ENCODE measurements around the gene SYT9.

SYT9 gene

DNA sequence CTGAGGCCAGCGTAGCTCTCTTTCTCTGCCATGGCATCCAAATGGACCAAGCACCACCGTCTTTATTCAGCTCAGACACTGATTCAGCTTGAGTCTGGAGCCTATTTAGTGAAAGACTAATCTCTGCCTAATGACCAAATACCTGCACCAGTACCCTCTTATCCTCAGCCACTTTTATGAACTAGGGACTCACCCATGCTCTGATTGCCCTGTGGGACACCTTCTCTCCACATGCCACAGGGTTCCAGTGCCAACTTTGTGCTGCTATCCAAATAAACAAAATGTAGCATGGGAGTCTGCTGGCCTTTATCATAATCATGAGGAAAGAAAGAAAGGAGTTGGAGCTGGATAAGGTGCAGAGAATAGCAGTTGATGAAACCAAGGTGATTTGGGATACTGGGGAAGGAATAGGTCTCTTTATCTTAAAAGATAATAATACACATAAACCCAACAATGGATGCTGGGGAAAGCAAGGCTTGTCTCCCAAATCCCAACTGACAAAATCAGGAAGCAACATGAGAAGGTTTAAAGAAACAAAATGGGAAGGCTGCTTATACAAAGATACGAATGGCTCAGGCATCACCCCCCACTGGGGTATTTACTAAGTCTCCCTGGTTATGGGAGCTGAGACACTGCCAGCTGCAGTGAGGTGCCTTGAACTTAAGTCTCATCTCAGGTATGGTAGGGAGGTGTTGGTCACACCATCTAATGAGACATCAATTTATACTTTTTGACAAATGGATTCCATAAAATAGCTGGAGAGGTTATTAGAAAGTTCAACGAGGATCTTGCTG lies 63.3 kb downstream of the SYT9 start:
- TF ChIP-seq, protein P1, sequence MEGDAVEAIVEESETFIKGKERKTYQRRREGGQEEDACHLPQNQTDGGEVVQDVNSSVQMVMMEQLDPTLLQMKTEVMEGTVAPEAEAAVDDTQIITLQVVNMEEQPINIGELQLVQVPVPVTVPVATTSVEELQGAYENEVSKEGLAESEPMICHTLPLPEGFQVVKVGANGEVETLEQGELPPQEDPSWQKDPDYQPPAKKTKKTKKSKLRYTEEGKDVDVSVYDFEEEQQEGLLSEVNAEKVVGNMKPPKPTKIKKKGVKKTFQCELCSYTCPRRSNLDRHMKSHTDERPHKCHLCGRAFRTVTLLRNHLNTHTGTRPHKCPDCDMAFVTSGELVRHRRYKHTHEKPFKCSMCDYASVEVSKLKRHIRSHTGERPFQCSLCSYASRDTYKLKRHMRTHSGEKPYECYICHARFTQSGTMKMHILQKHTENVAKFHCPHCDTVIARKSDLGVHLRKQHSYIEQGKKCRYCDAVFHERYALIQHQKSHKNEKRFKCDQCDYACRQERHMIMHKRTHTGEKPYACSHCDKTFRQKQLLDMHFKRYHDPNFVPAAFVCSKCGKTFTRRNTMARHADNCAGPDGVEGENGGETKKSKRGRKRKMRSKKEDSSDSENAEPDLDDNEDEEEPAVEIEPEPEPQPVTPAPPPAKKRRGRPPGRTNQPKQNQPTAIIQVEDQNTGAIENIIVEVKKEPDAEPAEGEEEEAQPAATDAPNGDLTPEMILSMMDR (IDR thresholded peaks at IDR 0.05) = no peak

DNA sequence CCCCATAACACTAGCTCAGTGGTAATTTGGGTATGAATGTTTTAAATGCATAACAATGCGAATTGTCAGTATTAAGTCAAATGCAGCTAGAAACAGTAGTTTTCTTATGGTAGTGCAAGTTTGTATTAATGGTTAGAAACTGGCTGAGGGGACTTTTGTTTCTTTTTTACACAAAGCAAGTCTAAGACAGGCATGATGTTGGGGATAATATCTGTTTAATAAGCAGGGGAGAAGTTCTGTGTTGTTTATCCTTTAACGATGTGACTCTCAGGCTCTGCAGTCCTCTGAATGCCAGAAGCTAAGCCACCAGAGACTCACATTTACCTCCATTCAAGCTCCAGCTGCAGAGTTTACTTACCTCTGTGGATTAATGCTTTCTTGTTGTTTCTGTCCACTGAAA lies 67.8 kb downstream of the SYT9 start:
- TF ChIP-seq, protein P1 (IDR thresholded peaks at IDR 0.05) = no peak

DNA sequence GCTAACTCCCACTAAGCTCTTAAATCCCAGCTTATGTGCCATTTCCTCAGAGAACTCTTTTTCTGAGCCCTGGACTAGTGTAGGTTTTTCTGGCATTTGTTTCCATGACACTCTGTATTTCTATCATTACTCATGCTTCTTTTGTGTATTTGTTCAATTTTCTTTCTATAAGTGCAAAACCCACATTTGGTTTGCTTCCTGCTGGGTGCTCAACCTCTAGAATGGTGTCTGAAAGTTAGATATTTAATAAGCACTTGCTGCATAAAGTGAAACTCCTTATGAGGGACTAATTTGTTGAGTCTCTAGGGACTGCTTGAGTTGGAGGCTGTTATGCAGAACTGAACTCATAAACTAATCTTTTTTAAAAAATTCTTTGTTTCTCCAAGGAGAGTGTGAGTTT lies 68.6 kb downstream of the SYT9 start:
- TF ChIP-seq, protein P1 (IDR thresholded peaks at IDR 0.05) = no peak

DNA sequence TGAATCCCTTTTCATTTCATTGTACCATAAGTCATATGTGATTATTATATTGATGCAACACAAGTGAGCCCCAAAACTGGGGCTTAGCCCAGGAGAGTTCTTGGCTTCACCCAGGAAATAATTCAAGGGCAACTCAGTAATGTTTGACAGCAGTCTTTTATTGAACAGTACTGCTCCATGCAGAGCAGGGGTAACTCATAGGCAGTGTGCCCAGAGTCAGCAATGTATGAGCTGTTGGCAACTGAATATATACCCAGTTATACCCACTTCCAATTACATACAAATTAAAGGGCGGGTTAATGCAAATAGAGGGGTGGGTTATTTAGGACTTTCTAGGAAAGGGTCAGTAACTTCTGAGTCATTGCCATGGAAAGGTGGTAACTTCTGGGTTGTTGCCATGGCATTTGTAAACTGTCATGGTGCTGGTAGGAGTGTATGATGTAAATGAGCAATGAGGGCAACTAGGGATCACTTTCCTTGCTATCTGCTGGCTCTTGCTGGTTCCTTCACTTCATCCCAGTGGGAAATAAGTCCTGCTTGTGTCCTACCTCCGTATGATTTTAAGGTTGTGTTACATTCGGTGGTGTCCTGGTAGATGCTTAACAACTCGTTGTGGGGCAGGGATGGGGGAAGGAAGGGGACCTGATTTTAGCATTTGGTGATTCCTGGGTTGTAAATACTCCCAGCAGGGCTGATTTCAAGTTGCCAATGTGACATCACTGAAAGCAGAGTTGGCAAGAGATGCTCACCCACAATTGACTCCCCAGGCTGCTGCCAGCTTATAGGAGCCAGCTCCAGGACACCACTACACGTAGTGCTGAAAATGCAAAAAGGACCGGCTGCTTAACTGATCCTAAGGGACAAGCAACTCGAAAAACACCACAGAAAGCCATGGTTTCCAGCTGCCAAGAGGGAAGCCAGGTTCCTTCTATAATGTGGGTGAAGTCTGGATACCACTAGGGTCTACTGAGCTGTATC lies 70.1 kb downstream of the SYT9 start:
- TF ChIP-seq, protein P1 (IDR thresholded peaks at IDR 0.05) = no peak

DNA sequence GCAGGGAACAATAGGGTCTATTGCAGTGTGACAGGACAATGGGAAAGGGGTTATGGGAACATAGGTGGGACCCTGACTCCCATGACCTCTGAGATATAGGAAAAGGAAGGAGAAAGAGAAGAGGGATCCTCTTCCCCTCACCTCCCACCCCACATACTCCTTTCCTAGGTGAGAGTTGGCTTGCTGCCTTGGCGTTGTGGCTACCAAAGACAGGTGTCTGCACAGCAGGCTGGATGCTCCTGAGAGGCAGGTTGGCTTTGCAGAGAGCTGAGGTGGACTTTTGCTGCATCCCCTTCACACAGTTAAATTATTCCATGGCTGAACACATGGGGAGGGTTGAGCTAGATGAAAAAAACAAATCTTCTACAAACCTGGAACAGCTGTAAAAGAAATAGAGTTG lies 80.7 kb downstream of the SYT9 start:
- TF ChIP-seq, protein P1 (IDR thresholded peaks at IDR 0.05) = no peak

DNA sequence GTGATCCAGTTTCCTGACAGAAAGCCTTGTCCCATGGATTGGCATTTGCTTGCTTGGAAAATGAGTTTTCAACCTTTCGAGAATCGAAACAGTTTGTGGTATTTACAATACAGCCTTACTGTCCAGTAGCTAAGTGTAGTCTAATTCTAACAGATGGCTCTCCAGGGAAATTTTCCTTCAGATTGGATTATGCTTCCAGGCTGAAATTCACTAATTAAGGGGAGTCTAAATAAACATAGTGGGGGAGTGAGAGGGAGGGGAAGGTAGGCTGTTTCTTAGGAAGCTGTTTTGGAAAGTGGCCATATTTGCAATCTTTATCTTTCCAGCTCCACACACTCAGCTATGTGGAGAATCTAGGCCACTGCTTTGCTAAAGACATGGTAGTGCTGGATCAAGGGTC lies 81.3 kb downstream of the SYT9 start:
- TF ChIP-seq, protein P1 (IDR thresholded peaks at IDR 0.05) = no peak

DNA sequence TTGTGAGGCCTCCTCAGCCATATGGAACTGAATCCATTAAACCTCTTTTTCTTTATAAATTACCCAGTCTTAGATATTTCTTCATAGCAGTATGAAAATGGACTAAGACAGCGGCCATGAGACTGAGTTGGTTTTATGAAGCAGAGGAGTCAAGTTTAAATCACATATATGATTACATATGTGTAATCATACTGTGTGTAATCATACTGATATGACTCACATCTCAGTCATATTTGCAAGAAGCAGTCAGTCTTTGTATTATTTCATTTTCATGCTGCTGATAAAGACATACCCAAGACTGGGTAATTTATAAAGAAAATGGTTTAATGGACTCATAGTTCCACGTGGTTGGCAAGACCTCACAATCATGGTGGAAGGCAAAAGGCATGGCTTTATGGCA lies 89.8 kb downstream of the SYT9 start:
- TF ChIP-seq, protein P1 (IDR thresholded peaks at IDR 0.05) = no peak

Data from LNCAP (cell line).